Measurements from ENCODE around the gene CYP2R1. TPM values are rescaled to one million over a fixed set of nuclear protein-coding genes. Genes with fewer than 3 reads are reported as not detected.

The CYP2R1 gene
- total and polyA plus RNA-seq, 2 of the 13 experiments (the other 11 are each of a cell fraction or from before 2014, with no cell fraction given): 0.59 to 0.60 TPM

DNA sequence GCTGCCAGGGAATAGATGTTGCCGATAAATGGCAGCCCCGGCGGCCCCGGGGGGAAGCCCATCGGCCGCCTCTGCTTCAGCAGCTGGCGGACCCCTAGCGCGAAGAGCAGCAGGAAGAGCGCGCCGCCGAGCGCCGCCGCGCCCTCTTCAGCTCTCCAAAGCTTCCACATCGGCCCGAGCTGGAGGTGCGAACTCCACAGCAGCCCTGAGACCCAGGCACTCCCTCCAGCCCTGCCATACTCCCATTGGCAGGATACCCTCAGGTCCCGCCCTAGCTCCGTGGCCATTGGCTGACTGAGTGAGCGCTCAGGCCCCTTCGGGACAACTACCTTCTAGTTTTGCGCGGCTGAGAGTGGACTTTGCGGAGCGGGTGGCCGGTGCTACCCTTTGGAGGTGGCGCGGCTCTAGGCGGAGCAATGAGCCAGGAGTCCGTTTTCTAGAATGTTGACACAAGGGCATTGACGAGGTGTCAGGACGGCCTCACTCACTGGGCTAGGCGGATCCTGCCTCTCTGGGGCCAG is at the start of gene CYP2R1 (continued):
- TF ChIP-seq TFAP4 (IDR thresholded peaks at IDR 0.05; ENCODE audit: borderline replicate concordance, low read depth) (no peak), SP1 (IDR thresholded peaks at IDR 0.05) (no peak), SP1 (CRISPR knock-in tag; IDR thresholded peaks at IDR 0.05) (0 out of 2 replicates have a peak, but pooled peaks have one; percentile 38), ZNF142 (CRISPR knock-in tag; IDR thresholded peaks at IDR 0.05) (0 out of 2 replicates have a peak, but pooled peaks have one; percentile 14), MTA1 (CRISPR knock-in tag; IDR thresholded peaks at IDR 0.05; ENCODE audit: borderline replicate concordance) (0 out of 2 replicates have a peak, but pooled peaks have one; percentile 32), MXD3 (CRISPR knock-in tag; IDR thresholded peaks at IDR 0.05) (peak; percentile 55; the same call in 1 of the 2 replicates), ZKSCAN5 (CRISPR knock-in tag; IDR thresholded peaks at IDR 0.05) (no peak), ZKSCAN8 (CRISPR knock-in tag; IDR thresholded peaks at IDR 0.05; ENCODE audit: borderline replicate concordance) (no peak), NR2F6 (IDR thresholded peaks at IDR 0.05) (no peak), NR2F6 (CRISPR knock-in tag; IDR thresholded peaks at IDR 0.05) (peak; percentile 27; the same call in 1 of the 2 replicates), JUNB (CRISPR knock-in tag; IDR thresholded peaks at IDR 0.05; ENCODE audit: borderline replicate concordance) (no peak), KDM2A (CRISPR knock-in tag; IDR thresholded peaks at IDR 0.05; ENCODE audit: borderline replicate concordance, low read depth) (peak; percentile 85), STAG1 (CRISPR knock-in tag; IDR thresholded peaks at IDR 0.05) (no peak), ATF7-NPFF (CRISPR knock-in tag; IDR thresholded peaks at IDR 0.05; ENCODE audit: low read depth) (peak; percentile 40; the same call in 1 of the 2 replicates), ZBTB7A (CRISPR knock-in tag; IDR thresholded peaks at IDR 0.05) (no peak), ATF3 (CRISPR knock-in tag; IDR thresholded peaks at IDR 0.05) (no peak), ZNF501 (CRISPR knock-in tag; IDR thresholded peaks at IDR 0.05) (peak; percentile 73), PHF20 (CRISPR knock-in tag; IDR thresholded peaks at IDR 0.05) (no peak), CBX5 (CRISPR knock-in tag; IDR thresholded peaks at IDR 0.05; ENCODE audit: borderline replicate concordance) (no peak; the same call in 1 of the 2 replicates), POLR2G (IDR thresholded peaks at IDR 0.05; ENCODE audit: low read depth, low read length) (peak; percentile 44; the same call in 1 of the 2 replicates), SOX5 (CRISPR knock-in tag; IDR thresholded peaks at IDR 0.05; ENCODE audit: borderline replicate concordance) (peak; percentile 33; the same call in 1 of the 2 replicates), ZNF749 (CRISPR knock-in tag; IDR thresholded peaks at IDR 0.05; ENCODE audit: borderline replicate concordance) (0 out of 2 replicates have a peak, but pooled peaks have one; percentile 19), ZNF264 (CRISPR knock-in tag; IDR thresholded peaks at IDR 0.05) (0 out of 2 replicates have a peak, but pooled peaks have one; percentile 21)

Data from HepG2 (cell line).